ENCODE data around the gene TMEM132C.

DNA sequence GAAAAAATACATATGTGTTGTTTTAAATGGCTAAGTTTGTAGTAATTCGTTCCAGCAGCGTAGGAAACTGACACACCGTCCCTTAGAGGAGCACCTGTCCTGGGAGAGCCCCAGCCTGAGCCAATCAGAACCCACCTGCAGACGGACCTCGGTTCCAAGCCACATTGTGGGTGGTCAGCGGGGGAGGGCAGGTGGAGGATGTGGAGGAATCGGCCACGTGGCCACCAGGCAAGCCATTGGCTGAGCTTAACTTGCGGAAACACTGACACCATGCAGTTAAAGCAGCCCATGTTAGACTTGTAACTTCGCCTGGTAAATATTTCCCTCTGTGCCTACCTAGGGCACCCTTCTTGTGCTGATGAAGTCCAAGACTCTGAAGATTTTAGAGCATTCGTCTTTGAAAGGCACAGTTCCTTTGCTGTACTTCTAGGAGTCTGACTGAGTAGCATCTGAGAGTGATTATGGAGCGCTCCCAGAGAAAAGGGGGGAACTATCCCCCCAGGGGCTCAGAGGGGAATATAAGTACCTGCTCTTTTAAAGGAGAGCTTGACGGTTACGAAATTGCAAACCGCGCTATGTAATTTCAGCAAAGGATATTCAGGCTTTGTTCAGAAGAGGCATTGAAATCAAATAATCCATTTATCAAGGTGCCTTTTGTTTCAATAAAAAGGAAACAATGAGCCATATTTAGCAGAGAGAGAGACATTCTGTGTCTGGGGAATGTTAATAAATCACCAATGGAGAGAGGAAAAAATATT lies 135.7 kb downstream of the TMEM132C start:
- TF ChIP-seq CTCF (IDR thresholded peaks at IDR 0.05) (no peak), POLR2A (IDR thresholded peaks at IDR 0.05) (no peak)
